ENCODE measurements around the gene JPT1.

JPT1 gene

GRCh38 chr17:75103601-75104554 is 50.4 kb downstream of the JPT1 start:
- TF ChIP-seq GATA3 (IDR thresholded peaks at IDR 0.05; ENCODE audit: low read depth, low read length) (no peak), GATA2 (IDR thresholded peaks at IDR 0.05; ENCODE audit: low read depth, low read length) (no peak)

GRCh38 chr17:75102385-75102821 is 51.9 kb downstream of the JPT1 start:
- no peak for TF ChIP-seq GATA3 (IDR thresholded peaks at IDR 0.05; ENCODE audit: low read depth, low read length)
- no peak for TF ChIP-seq GATA2 (IDR thresholded peaks at IDR 0.05; ENCODE audit: low read depth, low read length)

GRCh38 chr17:75099881-75100595 is 54.3 kb downstream of the JPT1 start:
- TF ChIP-seq GATA3 (IDR thresholded peaks at IDR 0.05; ENCODE audit: low read depth, low read length), result no peak
- no peak for TF ChIP-seq GATA2 (IDR thresholded peaks at IDR 0.05; ENCODE audit: low read depth, low read length)

- no peak for TF ChIP-seq GATA2 (IDR thresholded peaks at IDR 0.05; ENCODE audit: low read depth, low read length)
- TF ChIP-seq GATA3 (IDR thresholded peaks at IDR 0.05; ENCODE audit: low read depth, low read length), result no peak
These were observed 55.5 kb downstream of the JPT1 start for GRCh38 chr17:75098861-75099260.

DNA sequence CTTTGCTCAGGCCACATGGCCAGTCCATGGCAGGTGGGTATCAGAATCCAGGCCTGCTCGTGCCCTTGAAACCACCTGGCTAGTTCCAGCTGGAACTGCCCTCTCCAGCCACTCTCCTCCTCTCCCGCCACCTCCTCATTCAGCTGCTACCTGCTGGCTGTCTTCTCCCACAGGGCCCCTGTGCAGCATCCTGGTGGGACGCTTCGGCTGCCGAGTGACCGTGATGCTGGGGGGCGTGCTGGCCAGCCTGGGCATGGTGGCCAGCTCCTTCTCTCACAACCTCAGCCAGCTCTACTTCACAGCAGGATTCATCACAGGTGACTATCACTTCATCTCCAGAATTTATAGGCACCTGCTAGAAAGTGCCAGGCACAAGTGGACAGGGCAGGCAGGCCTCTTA is 56.4 kb downstream of the JPT1 start:
- TF ChIP-seq GATA2 (IDR thresholded peaks at IDR 0.05; ENCODE audit: low read depth, low read length), result no peak
- no peak for TF ChIP-seq GATA3 (IDR thresholded peaks at IDR 0.05; ENCODE audit: low read depth, low read length)

DNA sequence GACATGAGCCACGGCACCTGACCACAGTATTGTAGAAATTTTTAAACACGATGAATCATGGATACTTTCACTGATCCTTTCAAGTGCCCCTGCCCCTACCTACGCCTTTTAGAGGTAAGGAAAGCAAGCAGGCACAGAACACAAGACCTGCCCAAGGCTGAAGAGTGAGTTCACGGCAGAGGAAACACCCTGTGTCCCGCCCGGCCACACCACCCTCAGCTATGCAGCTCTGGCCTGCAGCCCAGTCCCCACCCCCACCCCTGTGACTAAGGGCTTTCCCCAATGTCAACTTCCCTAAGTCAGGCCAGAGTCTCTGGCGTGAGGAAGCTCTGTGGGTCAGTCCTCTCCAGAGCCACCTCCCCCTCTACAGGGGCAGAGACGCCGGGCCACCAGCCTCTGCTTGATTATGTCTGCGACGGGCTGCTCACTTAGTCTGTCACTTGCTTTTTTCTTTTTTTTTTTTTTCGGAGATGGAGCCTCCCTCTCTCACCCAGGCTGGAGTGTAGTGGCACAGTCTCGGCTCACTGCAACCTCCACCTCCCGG is 58.2 kb downstream of the JPT1 start:
- TF ChIP-seq GATA3 (IDR thresholded peaks at IDR 0.05; ENCODE audit: low read depth, low read length), result no peak
- TF ChIP-seq GATA2 (IDR thresholded peaks at IDR 0.05; ENCODE audit: low read depth, low read length), result no peak

DNA sequence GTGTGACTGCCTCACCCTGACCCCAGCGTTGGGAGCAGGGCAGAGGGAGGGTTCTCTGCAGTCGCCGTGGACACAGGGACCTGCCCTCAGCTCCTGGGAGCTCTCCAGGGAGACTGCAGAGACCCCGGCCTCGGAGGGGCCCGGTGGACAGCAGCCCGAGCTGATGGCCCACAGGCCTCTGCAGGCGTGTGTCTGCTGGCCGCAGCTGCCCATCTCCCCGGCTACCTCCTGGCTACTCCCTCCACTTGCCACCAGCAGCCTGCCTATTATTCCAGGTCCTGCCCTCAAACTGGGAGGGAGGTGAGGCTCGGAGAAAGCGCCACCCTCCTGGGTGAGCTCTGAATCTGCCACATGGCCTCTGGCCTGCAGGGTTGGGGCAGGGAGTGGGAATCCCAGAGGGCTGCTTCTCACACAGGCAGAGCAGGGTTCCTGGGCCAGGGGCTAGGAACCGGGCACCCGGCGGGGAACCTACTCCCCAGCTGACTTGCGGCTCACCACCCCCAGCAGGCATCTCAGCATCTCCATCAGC is 59.4 kb downstream of the JPT1 start:
- TF ChIP-seq GATA2 (IDR thresholded peaks at IDR 0.05; ENCODE audit: low read depth, low read length), result no peak
- no peak for TF ChIP-seq GATA3 (IDR thresholded peaks at IDR 0.05; ENCODE audit: low read depth, low read length)

GRCh38 chr17:75093548-75094158 is 60.7 kb downstream of the JPT1 start:
- TF ChIP-seq GATA3 (IDR thresholded peaks at IDR 0.05; ENCODE audit: low read depth, low read length) (no peak), GATA2 (IDR thresholded peaks at IDR 0.05; ENCODE audit: low read depth, low read length) (no peak)

GRCh38 chr17:75091855-75092327 is 62.4 kb downstream of the JPT1 start:
- no peak for TF ChIP-seq GATA2 (IDR thresholded peaks at IDR 0.05; ENCODE audit: low read depth, low read length)

DNA sequence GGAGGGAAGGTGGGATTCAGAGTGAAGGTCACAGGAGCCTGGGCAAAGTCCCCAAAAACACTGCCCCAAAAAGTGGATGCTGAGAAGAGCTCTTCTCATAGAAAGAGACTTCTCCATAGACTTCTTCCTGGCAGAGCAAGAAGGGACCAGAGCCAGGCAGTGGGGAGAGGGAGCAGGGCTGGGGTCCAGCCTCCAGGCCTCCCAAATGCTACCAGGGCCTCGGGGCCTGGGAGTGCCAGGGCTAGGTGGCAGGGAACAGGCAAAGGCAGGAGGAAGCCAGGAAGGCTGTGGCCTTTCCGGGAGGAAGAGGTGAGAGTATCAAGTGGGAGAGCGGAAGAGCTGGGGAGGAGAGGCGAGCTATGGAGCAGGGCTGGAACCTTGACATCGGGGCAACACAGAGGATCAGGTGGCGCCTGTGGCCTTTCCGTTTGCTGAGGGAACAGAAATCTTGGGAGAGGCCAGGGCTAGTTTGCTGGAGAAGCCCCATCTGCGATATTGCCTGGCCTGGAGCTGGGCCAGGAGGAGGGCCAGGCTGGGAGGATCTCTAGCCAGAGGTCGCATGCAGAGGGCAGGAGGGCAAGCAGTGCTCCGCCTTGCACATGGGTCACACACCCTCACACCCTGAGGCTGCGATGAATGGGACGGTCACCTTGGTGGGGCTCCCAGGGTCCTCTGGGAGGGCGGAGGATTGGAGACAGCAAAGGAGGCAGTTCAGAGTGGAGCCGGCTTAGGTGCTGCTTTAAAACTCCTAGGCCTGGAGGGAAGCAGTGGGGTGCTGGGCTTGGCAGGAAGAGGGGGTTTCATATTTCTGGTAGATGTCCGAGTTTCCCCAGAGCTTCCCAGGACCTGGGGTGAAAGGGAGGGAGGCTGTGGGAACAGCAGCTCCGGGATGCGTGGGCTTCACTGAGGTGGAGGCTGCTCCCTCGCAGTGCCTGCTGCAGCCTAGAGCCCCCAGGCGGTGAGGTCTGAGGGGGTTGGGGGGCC is 63.1 kb downstream of the JPT1 start:
- TF ChIP-seq GATA2 (IDR thresholded peaks at IDR 0.05; ENCODE audit: low read depth, low read length) (no peak), GATA3 (IDR thresholded peaks at IDR 0.05; ENCODE audit: low read depth, low read length) (no peak)

- no peak for TF ChIP-seq GATA3 (IDR thresholded peaks at IDR 0.05; ENCODE audit: low read depth, low read length)
- no peak for TF ChIP-seq GATA2 (IDR thresholded peaks at IDR 0.05; ENCODE audit: low read depth, low read length)
These were observed 65.6 kb downstream of the JPT1 start for GRCh38 chr17:75088465-75089417.

All from SH-SY5Y (cell line).